A673 (cell line): ENCODE data around the gene CNGA3. TPM values are rescaled to one million over a fixed set of nuclear protein-coding genes. Genes with fewer than 3 reads are reported as not detected.

Source experiments
- BruUV-seq: library from RNA; stranded (reverse); fragments of 400-500 nt; replicated peaks from 2 replicates; lab custom pipeline; 2021; lab: Mats Ljungman, UMichigan
- CTCF ChIA-PET: fragments of 300-600 bp; sonication (Branson Sonifier 250); formaldehyde crosslinking; loops from one replicate; lab custom pipeline; 2022; ENCODE audit warnings: antibody characterized with exemption; lab: Charles Lee
- POLR2A ChIA-PET: fragments of 300-600 bp; sonication (Branson Sonifier 250); formaldehyde crosslinking; loops from one replicate; lab custom pipeline; 2022; ENCODE audit warnings: antibody characterized with exemption; ENCODE audit not compliant: low non-redundant PET; lab: Charles Lee
- DNase-seq: peaks from one replicate; pipeline ENCODE4 v3.0.0-alpha.2; 2015; ENCODE audit warnings: low spot score
- H3K27ac ChIP-seq: fragments of 200-600 bp; sonication (generic); 2 replicates; pipeline ENCODE4 v1.5.1; 2016; ENCODE audit warnings: mixed run types, low read depth, mild to moderate bottlenecking, mixed read lengths, antibody characterized with exemption, low read length; ENCODE audit not compliant: poor library complexity, severe bottlenecking
- H3K27me3 ChIP-seq: fragments of 200-600 bp; sonication (generic); replicated peaks from 2 replicates; pipeline ENCODE4 v1.6.1; 2017; ENCODE audit warnings: mixed run types, low read depth, mild to moderate bottlenecking, mixed read lengths, antibody characterized with exemption, low read length; ENCODE audit not compliant: insufficient read depth, poor library complexity
- H3K36me3 ChIP-seq: fragments of 200-600 bp; sonication (generic); 2 replicates; pipeline ENCODE4 v1.6.1; 2016; ENCODE audit warnings: mixed run types, mild to moderate bottlenecking, mixed read lengths, antibody characterized with exemption, low read length; ENCODE audit not compliant: insufficient read depth, poor library complexity, severe bottlenecking
- H3K4me1 ChIP-seq: fragments of 200-600 bp; sonication (generic); 2 replicates; pipeline ENCODE4 v1.6.1; 2017; ENCODE audit warnings: mixed run types, mild to moderate bottlenecking, mixed read lengths, antibody characterized with exemption, low read length; ENCODE audit not compliant: insufficient read depth, poor library complexity, severe bottlenecking
- H3K4me3 ChIP-seq: fragments of 200-600 bp; sonication (generic); 2 replicates; pipeline ENCODE4 v1.5.1; 2016; ENCODE audit warnings: low read depth, mixed run types, mild to moderate bottlenecking, mixed read lengths, low read length; ENCODE audit not compliant: poor library complexity, severe bottlenecking
- H3K9me3 ChIP-seq: fragments of 200-600 bp; sonication (generic); 2 replicates; pipeline ENCODE4 v1.6.1; 2016; ENCODE audit warnings: mixed run types, low read depth, mild to moderate bottlenecking, mixed read lengths, antibody characterized with exemption, low read length; ENCODE audit not compliant: poor library complexity, severe bottlenecking
- EZH2 ChIP-seq: fragments of 200-600 bp; sonication (generic); IDR thresholded peaks from 2 replicates; pipeline ENCODE4 v1.6.1; 2017; ENCODE audit warnings: borderline replicate concordance, low read depth, mild to moderate bottlenecking, mixed read lengths, antibody characterized with exemption, low read length; ENCODE audit not compliant: poor library complexity, severe bottlenecking
- intact Hi-C: fragments of 100-400 bp; cut with micrococcal nuclease; formaldehyde crosslinking; loops from one replicate; pipeline ENCODE4 v1.10.0; 2022; ENCODE audit not compliant: unreplicated experiment
- total RNA-seq: library from RNA; stranded (reverse); gene quantifications from 2 replicates; pipeline ENCODE4 v1.2.3, GENCODE V29; 2021
- TF ChIP-seq, protein P1 (sequence below): fragments of 300-800, 200-600 bp; sonication (generic); conservative IDR thresholded peaks from 2 replicates; pipeline ENCODE4 v1.5.1; 2017; ENCODE audit warnings: low read depth, mild to moderate bottlenecking, antibody characterized with exemption, low read length, moderate library complexity, mixed read lengths

The CNGA3 gene
- total RNA-seq, 1 experiment from 2014 or later, result not detected

- ChIA-PET CTCF (interaction anchor here (0.5 kb wide), 1 partner anchor 619 kb away, joined by 3 read pairs; no protein-coding TSS in a partner anchor), POLR2A (no interaction called here)
- Histone ChIP-seq H3K4me1 (no peaks in the 10 kb centered on the region), H3K27ac (no peak overlapping the region), H3K9me3 (no peaks in the 10 kb centered on the region), H3K27me3 (peaks cover 22% of the 10 kb centered on the region), H3K4me3 (no peak overlapping the region), H3K36me3 (no peaks in the 10 kb centered on the region)
- TF ChIP-seq, protein P1, sequence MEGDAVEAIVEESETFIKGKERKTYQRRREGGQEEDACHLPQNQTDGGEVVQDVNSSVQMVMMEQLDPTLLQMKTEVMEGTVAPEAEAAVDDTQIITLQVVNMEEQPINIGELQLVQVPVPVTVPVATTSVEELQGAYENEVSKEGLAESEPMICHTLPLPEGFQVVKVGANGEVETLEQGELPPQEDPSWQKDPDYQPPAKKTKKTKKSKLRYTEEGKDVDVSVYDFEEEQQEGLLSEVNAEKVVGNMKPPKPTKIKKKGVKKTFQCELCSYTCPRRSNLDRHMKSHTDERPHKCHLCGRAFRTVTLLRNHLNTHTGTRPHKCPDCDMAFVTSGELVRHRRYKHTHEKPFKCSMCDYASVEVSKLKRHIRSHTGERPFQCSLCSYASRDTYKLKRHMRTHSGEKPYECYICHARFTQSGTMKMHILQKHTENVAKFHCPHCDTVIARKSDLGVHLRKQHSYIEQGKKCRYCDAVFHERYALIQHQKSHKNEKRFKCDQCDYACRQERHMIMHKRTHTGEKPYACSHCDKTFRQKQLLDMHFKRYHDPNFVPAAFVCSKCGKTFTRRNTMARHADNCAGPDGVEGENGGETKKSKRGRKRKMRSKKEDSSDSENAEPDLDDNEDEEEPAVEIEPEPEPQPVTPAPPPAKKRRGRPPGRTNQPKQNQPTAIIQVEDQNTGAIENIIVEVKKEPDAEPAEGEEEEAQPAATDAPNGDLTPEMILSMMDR, result no peak
- no peak for TF ChIP-seq EZH2
- intact Hi-C loops, result no loop called here
- no TSS peak for BruUV-seq
- peak; percentile 7 for DNase-seq
Observed at GRCh38 chr2:98394595-98395153, 48.4 kb downstream of the CNGA3 start.

DNA sequence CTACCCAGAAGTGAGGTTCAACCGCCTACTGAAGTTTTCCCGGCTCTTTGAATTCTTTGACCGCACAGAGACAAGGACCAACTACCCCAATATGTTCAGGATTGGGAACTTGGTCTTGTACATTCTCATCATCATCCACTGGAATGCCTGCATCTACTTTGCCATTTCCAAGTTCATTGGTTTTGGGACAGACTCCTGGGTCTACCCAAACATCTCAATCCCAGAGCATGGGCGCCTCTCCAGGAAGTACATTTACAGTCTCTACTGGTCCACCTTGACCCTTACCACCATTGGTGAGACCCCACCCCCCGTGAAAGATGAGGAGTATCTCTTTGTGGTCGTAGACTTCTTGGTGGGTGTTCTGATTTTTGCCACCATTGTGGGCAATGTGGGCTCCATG, 49.7 kb downstream of the CNGA3 start:
- Histone ChIP-seq H3K4me1 (no peaks in the 10 kb centered on the region), H3K4me3 (no peak overlapping the region), H3K36me3 (no peaks in the 10 kb centered on the region), H3K9me3 (no peaks in the 10 kb centered on the region), H3K27me3 (peaks cover 35% of the 10 kb centered on the region), H3K27ac (no peak overlapping the region)
- intact Hi-C loops, result no loop called here
- ChIA-PET POLR2A (no interaction called here), CTCF (no interaction called here)
- DNase-seq, result no peak
- no TSS peak for BruUV-seq
- TF ChIP-seq, protein P1, result no peak
- TF ChIP-seq EZH2, result no peak

DNA sequence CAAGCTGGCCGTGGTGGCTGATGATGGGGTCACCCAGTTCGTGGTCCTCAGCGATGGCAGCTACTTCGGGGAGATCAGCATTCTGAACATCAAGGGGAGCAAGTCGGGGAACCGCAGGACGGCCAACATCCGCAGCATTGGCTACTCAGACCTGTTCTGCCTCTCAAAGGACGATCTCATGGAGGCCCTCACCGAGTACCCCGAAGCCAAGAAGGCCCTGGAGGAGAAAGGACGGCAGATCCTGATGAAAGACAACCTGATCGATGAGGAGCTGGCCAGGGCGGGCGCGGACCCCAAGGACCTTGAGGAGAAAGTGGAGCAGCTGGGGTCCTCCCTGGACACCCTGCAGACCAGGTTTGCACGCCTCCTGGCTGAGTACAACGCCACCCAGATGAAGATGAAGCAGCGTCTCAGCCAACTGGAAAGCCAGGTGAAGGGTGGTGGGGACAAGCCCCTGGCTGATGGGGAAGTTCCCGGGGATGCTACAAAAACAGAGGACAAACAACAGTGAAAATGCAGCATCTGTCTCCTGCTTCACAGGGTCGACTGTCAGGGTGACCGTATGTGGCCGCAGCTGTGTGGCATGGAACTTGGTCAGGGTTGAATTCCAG, 50.6 kb downstream of the CNGA3 start:
- ChIA-PET CTCF (no interaction called here), POLR2A (no interaction called here)
- Histone ChIP-seq H3K4me3 (no peak overlapping the region), H3K9me3 (no peaks in the 10 kb centered on the region), H3K27ac (no peak overlapping the region), H3K36me3 (no peaks in the 10 kb centered on the region), H3K4me1 (no peaks in the 10 kb centered on the region), H3K27me3 (peaks cover 44% of the 10 kb centered on the region)
- intact Hi-C loops, result no loop called here
- TF ChIP-seq, protein P1, result no peak
- TF ChIP-seq EZH2, result no peak
- no TSS peak for BruUV-seq
- no peak for DNase-seq
